GM19324 (cell line): ENCODE results near the gene PARP16.

ENCODE experiments used
- ATAC-seq: cut with Tn5 transposase; IDR thresholded peaks from one replicate; pipeline ENCODE4 v1.9.1; 2021; ENCODE audit warnings: mild to moderate bottlenecking, moderate library complexity; ENCODE audit not compliant: unreplicated experiment, low FRiP score

Gene PARP16

GRCh38 chr15:65286704-65287519 lies at the start of gene PARP16:
Gene PARP16 (minus strand): TSS chr15:65286883. CDS start chr15:65286426, 457 bp downstream.
- ATAC-seq = peak; percentile 90

GRCh38 chr15:65335278-65336055 lies 48.8 kb upstream of the PARP16 start:
- no peak for ATAC-seq

- ATAC-seq = no peak
Observed at GRCh38 chr15:65334586-65335231, 48.0 kb upstream of the PARP16 start.

GRCh38 chr15:65333856-65334255 lies 47.2 kb upstream of the PARP16 start:
- no peak for ATAC-seq

- no peak for ATAC-seq
Observed at GRCh38 chr15:65333148-65333820, 46.6 kb upstream of the PARP16 start.

GRCh38 chr15:65332391-65333147 lies 45.9 kb upstream of the PARP16 start:
- no peak for ATAC-seq

- ATAC-seq = no peak
Observed at GRCh38 chr15:65331811-65332210, 45.1 kb upstream of the PARP16 start.

GRCh38 chr15:65330934-65331645 lies 44.4 kb upstream of the PARP16 start:
- ATAC-seq = no peak

GRCh38 chr15:65329984-65330735 lies 43.5 kb upstream of the PARP16 start:
- ATAC-seq = no peak

GRCh38 chr15:65329288-65329983 lies 42.8 kb upstream of the PARP16 start:
- no peak for ATAC-seq

GRCh38 chr15:65328506-65329287 lies 42.0 kb upstream of the PARP16 start:
- ATAC-seq = no peak

GRCh38 chr15:65327651-65328393 lies 41.1 kb upstream of the PARP16 start:
- no peak for ATAC-seq

GRCh38 chr15:65326818-65327217 lies 40.1 kb upstream of the PARP16 start:
- no peak for ATAC-seq

GRCh38 chr15:65326117-65326526 lies 39.4 kb upstream of the PARP16 start:
- ATAC-seq = no peak

- ATAC-seq = no peak
Observed at GRCh38 chr15:65323071-65323511, 36.4 kb upstream of the PARP16 start.

GRCh38 chr15:65318870-65319356 lies 32.2 kb upstream of the PARP16 start:
- ATAC-seq = no peak
